ENCODE results near the gene NPIPB2. TPM values are rescaled to one million over a fixed set of nuclear protein-coding genes. Genes with fewer than 3 reads are reported as not detected.
"Not testable (repeated sequence)": the region's sequence is repeated elsewhere in the genome, so short reads cannot be mapped to it uniquely, and the experiment has no call there.

The NPIPB2 gene
- polyA plus RNA-seq, 1 donor (not counting 4 experiments of a cell fraction or from before 2014, with no cell fraction given), result 5.5 TPM

GRCh38 chr16:11963706-11964105 is 21.9 kb upstream of the NPIPB2 start:
- no peak for DNase-seq (ENCODE audit: low read depth, low spot score)
- no peak for FAIRE-seq
- dilution Hi-C loops (cut with MboI; ENCODE audit: extremely low pct_ligation_motif_present, low sequenced_read_pairs), result no loop called here
- Histone ChIP-seq H3K9me1 (ENCODE audit: control insufficient read depth, extremely low read depth, insufficient read depth, low read length) (no peaks in the 10 kb centered on the region), H3K9ac (ENCODE audit: control insufficient read depth, extremely low read depth, insufficient read depth, low read length) (no peak overlapping the region), H2AFZ (ENCODE audit: control insufficient read depth, low read length) (no peak overlapping the region), H4K20me1 (ENCODE audit: control insufficient read depth, extremely low read depth, insufficient read depth, low read length) (no peaks in the 10 kb centered on the region), H3K9me3 (ENCODE audit: control insufficient read depth, low read depth, low read length) (no peaks in the 10 kb centered on the region), H3K4me2 (ENCODE audit: control insufficient read depth, extremely low read depth, insufficient read depth, low read depth, low read length) (no peak overlapping the region), H3K27ac (ENCODE audit: control insufficient read depth, insufficient read depth, low read length) (no peak overlapping the region), H3K4me3 (ENCODE audit: control insufficient read depth in 2 of 3, extremely low read depth in 1 of 3, insufficient read depth in 2 of 3, low read depth in 1 of 3, low read length in 3 of 3) (no peak overlapping the region), H3K79me2 (ENCODE audit: control insufficient read depth, insufficient read depth, low read length) (no peaks in the 10 kb centered on the region), H3K36me3 (ENCODE audit: control insufficient read depth in 2 of 2, extremely low read depth in 1 of 2, insufficient read depth in 2 of 2, low read length in 2 of 2) (no peaks in the 10 kb centered on the region), H3K4me1 (ENCODE audit: control insufficient read depth, extremely low read depth, insufficient read depth, low read length) (peaks cover 17% of the 10 kb centered on the region), H3K27me3 (ENCODE audit: control insufficient read depth, extremely low read depth, insufficient read depth, low read length) (no peaks in the 10 kb centered on the region)
- TF ChIP-seq CTCF (optimal IDR thresholded peaks at IDR 0.05 in 1 of 3, IDR thresholded peaks at IDR 0.05 in 1 of 3, conservative IDR thresholded peaks at IDR 0.05 in 1 of 3; ENCODE audit: extremely low read depth in 1 of 3, insufficient read depth in 2 of 3, low read length in 3 of 3) (no peak), EZH2 (IDR thresholded peaks at IDR 0.05; ENCODE audit: low read length) (no peak)

GRCh38 chr16:11962978-11963377 is 21.1 kb upstream of the NPIPB2 start:
- H3K27me3 ChIP-seq (ENCODE audit: control insufficient read depth, extremely low read depth, insufficient read depth, low read length); H3K9ac ChIP-seq (ENCODE audit: control insufficient read depth, extremely low read depth, insufficient read depth, low read length); H3K27ac ChIP-seq (ENCODE audit: control insufficient read depth, insufficient read depth, low read length); H3K36me3 ChIP-seq (ENCODE audit: control insufficient read depth in 2 of 2, extremely low read depth in 1 of 2, insufficient read depth in 2 of 2, low read length in 2 of 2); H3K4me2 ChIP-seq (ENCODE audit: control insufficient read depth, extremely low read depth, insufficient read depth, low read depth, low read length); DNase-seq (ENCODE audit: low read depth, low spot score); FAIRE-seq; H3K9me1 ChIP-seq (ENCODE audit: control insufficient read depth, extremely low read depth, insufficient read depth, low read length); H2AFZ ChIP-seq (ENCODE audit: control insufficient read depth, low read length); H4K20me1 ChIP-seq (ENCODE audit: control insufficient read depth, extremely low read depth, insufficient read depth, low read length); H3K9me3 ChIP-seq (ENCODE audit: control insufficient read depth, low read depth, low read length); H3K4me3 ChIP-seq (ENCODE audit: control insufficient read depth in 2 of 3, extremely low read depth in 1 of 3, insufficient read depth in 2 of 3, low read depth in 1 of 3, low read length in 3 of 3); H3K79me2 ChIP-seq (ENCODE audit: control insufficient read depth, insufficient read depth, low read length); dilution Hi-C loops (cut with MboI; ENCODE audit: extremely low pct_ligation_motif_present, low sequenced_read_pairs): not testable (repeated sequence)
- H3K4me1 ChIP-seq (ENCODE audit: control insufficient read depth, extremely low read depth, insufficient read depth, low read length), result peaks cover 17% of the 10 kb centered on the region

GRCh38 chr16:11962457-11962856 is 20.6 kb upstream of the NPIPB2 start:
- H3K36me3 ChIP-seq (ENCODE audit: control insufficient read depth in 2 of 2, extremely low read depth in 1 of 2, insufficient read depth in 2 of 2, low read length in 2 of 2); H3K79me2 ChIP-seq (ENCODE audit: control insufficient read depth, insufficient read depth, low read length); H3K4me2 ChIP-seq (ENCODE audit: control insufficient read depth, extremely low read depth, insufficient read depth, low read depth, low read length); H3K27me3 ChIP-seq (ENCODE audit: control insufficient read depth, extremely low read depth, insufficient read depth, low read length); H3K9me1 ChIP-seq (ENCODE audit: control insufficient read depth, extremely low read depth, insufficient read depth, low read length); H3K9me3 ChIP-seq (ENCODE audit: control insufficient read depth, low read depth, low read length); H3K27ac ChIP-seq (ENCODE audit: control insufficient read depth, insufficient read depth, low read length); H3K4me3 ChIP-seq (ENCODE audit: control insufficient read depth in 2 of 3, extremely low read depth in 1 of 3, insufficient read depth in 2 of 3, low read depth in 1 of 3, low read length in 3 of 3); H4K20me1 ChIP-seq (ENCODE audit: control insufficient read depth, extremely low read depth, insufficient read depth, low read length); H3K9ac ChIP-seq (ENCODE audit: control insufficient read depth, extremely low read depth, insufficient read depth, low read length); H2AFZ ChIP-seq (ENCODE audit: control insufficient read depth, low read length); FAIRE-seq; DNase-seq (ENCODE audit: low read depth, low spot score); dilution Hi-C loops (cut with MboI; ENCODE audit: extremely low pct_ligation_motif_present, low sequenced_read_pairs): not testable (repeated sequence)
- peaks cover 17% of the 10 kb centered on the region for H3K4me1 ChIP-seq (ENCODE audit: control insufficient read depth, extremely low read depth, insufficient read depth, low read length)
